ENCODE data around the gene BIRC7.

The BIRC7 gene

DNA sequence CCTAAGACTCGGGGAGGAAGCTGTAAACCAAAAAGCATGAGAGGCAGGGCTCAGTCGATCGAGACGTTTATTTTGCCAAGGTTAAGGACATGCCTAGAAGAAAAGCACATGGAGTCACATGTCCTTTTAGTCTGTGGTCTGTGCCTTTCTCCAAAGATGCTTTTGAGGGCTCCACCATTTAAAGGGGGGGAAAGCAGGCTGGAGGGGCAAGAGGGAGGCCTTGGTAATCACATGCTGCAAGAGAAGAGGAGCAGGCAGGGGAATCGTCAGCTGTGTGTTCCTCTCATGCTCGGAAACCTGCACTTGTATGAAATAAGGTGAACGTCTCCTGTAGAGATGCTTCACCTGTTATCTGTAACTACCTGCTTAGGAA is 10.6 kb upstream of the BIRC7 start:
- no peak for DNase-seq (ENCODE audit: low read depth)

DNA sequence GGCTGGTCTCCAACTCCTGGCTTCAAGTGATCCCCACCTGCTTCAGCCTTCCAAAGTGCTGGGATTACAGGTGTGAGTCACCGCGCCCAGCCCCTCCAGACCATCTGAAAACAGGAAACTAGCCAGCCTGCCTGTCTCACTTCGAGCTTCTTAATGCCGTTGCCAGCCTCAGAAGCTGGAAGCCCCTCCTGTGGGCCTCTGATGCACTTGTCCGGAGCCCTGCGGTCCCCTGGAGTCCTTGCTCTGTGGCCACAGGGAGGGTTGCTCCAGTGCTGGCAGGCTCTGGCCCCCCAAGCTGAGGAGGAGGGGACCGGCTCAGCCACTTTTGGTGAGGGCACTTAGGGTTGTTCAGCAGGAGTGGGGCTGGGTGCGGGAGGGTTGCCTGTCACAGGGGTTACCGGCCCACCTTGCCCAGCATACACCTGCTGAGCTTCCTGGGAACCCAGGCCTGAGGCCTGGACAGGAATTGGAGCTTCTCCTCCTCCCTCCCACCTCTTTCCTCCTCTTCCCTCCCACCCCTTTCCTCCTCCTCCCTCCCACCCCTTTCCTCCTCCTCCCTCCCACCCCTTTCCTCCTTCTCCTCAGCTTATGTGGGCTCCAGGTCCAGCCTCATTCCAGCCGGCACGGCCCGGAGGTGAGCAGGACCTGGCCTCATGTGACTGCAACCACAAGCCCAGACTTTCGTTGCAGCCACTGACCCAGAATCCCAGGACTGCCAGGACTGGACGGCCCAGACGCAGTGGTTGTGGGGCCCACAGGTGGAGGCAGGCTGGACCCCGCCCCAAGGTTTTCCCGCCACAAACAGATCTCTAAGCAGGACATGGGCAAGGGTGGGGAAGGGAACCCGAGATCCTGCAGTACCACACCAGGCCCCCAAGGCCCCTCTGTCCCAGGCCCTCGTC is 9.4 kb upstream of the BIRC7 start:
- DNase-seq (ENCODE audit: low read depth): no peak

DNA sequence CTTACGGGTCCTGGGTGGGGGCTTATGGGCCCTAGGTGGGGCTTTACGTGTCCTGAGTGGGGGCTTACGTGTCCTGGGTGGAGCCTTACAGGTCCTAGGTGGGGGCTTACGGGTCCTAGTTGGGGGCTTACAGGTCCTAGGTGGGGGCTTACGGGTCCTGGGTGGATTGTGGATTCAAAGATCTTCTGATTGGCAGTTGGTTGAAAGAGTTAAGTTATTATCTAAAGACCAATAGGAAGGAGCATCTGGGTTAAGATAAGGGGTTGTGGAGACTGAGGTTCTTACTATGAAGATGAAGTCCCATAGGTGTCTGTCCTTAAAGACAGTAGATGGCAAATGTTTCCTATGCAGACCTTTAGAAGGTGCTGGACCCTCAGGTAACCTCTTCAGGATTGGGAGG is 8.4 kb upstream of the BIRC7 start:
- DNase-seq (ENCODE audit: low read depth): no peak

DNA sequence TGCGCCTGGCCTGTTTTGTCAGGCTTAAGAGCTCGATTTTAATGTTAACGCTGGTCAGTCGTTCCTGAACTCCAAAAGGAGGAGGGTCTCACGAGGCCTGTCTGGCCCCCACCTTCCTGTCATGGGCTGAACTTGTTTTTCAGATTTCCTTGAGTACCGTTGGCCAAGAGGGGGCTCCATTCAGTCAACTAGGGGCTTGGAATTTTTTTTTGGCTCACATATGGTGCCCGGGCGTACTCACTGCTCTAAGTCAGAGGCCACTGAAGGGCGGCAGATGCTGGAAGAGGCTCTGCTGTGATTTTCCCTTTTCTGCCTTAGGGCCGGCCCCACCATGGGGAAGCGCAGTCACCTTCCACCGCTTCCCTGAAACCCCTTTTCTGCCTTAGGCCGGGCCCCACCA is 6.9 kb upstream of the BIRC7 start:
- no peak for DNase-seq (ENCODE audit: low read depth)

DNA sequence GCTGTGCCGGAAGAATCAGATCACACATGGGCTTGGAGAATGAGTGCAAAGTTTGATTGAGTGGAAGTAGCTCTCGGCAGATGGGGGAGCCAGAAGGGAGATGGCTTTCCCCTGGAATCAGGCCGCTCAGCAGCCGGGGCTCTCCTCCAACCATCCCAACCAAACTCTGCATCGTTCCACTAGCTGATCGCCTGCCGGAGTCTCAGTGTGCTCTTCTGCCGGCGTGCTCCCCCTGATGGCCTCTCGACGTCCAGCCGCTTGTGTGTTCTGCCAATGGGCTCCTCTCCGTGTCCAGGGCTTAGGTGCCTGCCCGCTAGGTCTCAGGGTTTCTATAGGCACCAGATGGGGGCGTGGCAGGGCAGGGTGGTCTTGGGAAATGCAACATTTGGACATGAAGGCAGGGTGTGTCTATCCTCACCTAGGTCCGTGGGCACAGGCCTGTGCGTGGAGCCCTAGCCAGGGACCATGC is 4.9 kb upstream of the BIRC7 start:
- DNase-seq (ENCODE audit: low read depth): peak; percentile 33

DNA sequence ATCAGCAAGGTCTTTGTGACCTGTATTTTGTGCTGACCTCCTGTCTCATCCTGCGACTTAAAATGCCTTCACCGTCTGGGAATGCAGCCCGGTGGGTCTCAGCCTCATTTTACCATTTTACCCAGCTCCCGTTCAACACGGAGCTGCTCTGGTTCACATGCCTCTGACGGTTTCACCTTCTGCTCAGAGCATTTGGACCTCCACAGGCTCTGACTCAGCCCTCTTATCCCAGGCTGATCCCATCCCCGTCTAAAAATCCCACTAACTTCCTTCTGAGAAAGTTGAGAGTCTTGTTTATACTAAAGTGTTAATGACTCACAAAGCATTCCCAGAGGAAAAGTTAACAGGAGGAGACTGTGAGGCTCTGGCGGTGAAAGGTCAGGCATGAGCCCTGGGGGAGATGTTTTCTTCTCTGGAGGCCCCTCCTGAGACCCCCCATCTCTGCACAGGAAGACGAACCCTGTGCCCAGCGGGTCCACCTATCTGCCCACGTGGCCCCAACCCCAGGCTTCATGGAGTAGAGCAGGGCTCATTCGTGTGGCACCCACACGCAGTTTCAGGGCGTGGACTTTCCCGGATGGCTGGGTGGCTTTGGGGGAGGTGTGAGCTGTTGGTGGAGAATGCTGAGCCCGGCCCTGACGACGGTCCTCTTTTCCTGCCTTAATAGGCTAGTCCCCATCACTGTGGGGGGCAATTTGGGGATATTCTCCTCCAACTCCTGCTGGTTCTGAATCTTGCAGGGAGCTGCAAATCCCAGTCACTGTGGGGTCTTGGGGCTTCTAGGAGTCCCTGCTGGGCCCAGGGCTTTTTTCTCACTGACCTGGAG is 3.3 kb upstream of the BIRC7 start:
- DNase-seq (ENCODE audit: low read depth): peak; percentile 76

DNA sequence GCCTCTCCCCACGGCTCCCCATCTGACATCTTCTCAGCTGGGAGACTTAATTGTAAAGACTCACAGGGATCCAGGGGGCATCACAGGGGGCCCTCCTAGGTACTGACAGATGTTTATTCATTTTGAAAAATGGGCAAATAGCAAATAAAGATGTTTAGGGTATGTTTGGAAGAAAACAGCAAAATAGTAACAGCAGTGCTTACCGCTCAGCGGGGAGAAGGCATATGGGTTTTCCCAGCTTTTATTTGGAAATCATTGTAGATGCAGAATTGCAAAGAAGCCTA is 2.7 kb upstream of the BIRC7 start:
- no peak for DNase-seq (ENCODE audit: low read depth)

DNA sequence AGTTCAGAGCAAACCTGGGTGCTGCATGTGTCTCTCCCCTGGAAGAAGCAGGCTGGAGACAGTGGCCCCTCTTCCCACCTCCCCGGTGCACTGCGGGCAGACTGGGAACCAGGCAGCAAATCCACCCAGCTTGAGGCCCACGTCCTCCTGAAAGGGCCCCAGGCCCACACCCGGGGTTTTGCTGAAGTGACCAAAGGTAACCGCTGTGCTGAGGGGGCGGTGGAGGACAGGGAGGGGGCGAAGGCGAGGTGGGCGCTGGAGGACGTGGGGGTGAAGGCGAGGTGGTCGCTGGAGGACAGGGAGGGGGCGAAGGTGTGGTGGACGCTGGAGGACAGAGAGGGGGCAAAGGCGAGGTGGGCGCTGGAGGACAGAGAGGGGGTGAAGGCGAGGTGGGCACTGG is 1.8 kb upstream of the BIRC7 start:
- no peak for DNase-seq (ENCODE audit: low read depth)

DNA sequence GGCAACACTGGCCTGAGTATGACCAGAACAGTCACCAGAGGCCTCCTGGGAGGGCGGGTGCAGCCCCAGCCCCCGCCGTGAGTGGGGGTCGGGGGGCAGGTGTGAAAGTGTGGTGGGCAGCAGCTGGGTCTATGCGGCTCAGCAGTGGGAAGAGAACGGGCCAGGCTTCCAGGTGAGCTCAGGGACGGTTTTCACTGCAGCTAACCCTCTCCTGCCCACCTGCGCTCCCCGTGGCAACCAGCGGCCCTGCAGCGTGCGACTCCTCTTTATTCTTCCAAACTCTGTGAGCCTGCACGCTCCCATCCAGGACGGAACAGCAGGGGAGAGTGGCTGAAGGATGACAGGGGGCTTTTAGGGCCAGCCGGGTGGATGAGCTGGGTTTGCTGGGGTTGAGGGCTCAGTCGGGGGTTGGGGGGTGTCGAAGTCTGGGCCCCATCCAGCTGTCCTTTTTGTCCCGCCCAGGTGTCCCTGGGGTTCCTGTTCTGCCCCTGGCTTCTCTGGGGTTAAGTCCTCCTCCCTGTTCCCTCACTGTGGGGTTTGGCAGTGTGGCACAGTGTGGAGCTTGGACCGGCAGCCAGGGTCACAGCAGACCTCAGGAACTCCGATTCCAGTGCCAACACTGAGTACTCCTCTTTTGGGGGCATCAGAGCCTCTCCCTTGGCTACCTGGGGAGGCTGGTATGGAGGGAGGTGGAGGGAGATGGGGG is 859 bp upstream of the BIRC7 start:
- no peak for DNase-seq (ENCODE audit: low read depth)

DNA sequence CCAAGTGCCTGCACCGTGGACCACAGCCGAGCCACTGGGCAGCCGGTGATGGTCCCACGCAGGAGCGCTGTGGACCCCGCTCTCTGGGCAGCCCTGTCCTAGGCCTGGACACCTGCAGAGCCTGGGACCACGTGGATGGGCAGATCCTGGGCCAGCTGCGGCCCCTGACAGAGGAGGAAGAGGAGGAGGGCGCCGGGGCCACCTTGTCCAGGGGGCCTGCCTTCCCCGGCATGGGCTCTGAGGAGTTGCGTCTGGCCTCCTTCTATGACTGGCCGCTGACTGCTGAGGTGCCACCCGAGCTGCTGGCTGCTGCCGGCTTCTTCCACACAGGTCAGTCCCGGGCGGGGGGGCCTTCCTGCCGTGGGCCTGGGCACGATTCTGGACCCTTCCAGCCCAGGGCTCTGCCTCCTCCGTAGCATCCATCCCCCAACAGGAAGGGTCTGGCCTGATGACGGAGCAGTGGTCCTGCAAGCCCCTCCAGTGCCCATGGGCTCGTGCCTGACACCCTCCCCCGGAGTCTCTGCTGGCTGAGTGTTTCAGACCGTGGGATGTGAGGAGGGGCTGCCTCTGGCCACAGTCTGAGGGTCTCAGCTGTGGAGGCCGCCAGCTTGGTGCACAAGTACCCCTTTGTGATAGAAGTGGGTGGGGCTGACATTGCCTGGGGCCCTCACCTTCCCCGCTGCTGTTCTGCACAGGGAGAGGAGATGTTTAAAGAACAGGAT is 572 bp downstream of the BIRC7 start:
- no peak for DNase-seq (ENCODE audit: low read depth)

DNA sequence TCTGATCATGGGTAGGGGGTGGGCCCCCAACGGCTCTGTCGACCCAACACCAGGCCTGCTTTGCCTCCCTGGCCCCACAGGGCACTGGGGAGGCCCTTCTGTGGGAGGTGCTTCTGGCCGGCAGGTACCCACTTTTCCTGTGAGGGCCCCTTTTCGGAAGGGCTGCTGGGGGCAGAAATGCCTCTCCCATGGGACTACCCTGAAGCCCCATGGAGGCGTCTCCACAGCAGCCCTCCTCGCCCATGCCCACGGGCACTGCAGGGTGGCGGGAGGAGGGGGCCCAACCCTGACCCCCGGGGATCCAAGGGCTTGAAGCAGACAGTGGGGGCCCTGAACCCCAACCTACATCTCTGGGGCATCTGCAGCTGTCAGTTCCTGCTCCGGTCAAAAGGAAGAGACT is 2.3 kb downstream of the BIRC7 start:
- DNase-seq (ENCODE audit: low read depth): no peak

DNA sequence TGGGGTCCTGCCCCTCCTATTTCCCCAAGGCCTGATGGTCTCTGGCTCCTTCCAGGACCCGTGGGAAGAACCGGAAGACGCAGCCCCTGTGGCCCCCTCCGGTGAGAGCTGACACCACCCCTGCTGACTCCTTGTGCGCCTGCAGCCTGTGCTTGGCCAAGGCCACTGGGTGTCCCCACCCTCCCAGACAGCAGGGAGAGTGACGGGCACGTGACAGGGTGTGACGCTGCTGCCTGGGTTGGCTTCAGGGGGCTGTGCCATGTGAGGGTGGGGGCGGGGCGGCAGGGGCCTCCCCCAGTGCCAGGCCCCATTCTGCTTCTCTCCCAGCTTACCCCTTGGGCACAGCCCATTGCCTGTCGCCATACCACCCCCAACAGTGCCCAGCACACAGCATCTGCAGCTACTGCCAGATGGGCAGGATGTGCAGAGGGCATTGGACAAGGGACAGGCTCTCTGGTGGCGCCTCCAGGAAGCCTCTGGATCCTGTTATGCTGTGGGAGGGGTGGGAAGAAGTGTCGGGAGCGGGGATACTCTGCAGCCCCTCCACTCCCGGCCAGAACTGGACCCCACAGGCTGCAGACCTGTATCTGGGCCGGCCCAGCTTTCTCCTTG is 2.9 kb downstream of the BIRC7 start:
- DNase-seq (ENCODE audit: low read depth): no peak

DNA sequence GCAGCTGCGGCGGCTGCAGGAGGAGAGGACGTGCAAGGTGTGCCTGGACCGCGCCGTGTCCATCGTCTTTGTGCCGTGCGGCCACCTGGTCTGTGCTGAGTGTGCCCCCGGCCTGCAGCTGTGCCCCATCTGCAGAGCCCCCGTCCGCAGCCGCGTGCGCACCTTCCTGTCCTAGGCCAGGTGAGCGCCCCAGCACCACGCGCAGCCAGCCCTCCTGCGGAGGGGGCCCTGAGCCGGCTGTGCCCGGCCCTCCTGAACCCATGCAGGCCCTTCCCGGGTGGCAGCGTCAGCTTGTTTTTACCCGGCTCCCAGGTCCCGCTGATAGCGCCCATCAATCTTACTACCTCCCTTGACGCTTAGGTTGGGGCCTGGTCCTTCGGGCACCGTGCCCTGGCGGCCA is 3.7 kb downstream of the BIRC7 start:
- DNase-seq (ENCODE audit: low read depth): no peak

DNA sequence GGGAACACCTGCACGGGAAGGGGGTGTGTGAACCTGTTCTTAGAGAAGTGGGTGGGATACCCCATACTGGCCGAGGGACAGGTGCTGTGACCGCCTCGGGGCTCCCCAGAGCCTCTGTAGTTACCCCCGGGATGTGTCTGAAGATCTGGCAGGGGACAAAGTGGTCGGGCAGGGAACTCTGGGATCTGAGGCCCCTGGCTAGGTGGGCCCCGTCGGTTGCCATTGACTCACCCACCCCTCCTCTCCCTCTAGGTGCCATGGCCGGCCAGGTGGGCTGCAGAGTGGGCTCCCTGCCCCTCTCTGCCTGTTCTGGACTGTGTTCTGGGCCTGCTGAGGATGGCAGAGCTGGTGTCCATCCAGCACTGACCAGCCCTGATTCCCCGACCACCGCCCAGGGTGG is 4.3 kb downstream of the BIRC7 start:
- no peak for DNase-seq (ENCODE audit: low read depth)

DNA sequence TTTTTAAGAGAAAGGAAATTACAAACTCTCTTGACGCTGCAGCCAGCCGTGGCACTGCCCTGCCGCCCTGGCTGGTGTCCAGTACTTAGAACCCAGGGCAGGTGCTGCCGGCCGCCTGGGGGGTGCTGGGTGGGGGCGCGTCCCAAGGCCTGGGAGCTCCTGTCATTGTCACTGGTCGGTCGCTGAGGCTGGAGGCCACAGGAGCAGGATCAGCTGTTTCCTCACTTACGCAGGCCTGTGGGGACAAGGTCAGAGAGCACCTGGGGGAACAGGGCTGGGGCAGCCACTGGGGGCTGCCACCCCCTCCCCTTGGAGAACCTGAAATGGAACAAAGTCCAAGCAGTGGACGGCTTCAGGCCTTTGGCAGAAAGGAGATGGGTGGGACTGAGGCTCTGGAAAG is 5.6 kb downstream of the BIRC7 start:
- DNase-seq (ENCODE audit: low read depth): no peak

DNA sequence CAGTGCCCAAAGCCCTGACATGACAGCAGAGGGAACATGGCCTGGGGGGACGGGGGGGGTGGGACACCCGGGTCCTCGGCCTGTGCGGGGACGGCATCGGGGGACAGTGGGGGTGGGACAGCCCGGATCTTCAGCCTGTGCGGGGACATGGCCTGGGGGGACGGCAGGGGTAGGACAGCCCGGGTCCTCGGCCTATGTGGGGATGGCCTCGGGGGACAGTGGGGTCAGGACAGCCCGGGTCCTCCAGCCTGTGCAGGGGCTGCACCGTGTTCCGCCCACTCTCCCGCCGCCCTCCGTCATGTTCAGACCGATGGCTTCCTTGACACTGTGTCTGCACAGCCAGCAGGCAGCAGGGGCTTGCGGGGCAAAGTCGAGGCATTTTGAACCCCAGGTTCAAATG is 7.0 kb downstream of the BIRC7 start:
- DNase-seq (ENCODE audit: low read depth): no peak

DNA sequence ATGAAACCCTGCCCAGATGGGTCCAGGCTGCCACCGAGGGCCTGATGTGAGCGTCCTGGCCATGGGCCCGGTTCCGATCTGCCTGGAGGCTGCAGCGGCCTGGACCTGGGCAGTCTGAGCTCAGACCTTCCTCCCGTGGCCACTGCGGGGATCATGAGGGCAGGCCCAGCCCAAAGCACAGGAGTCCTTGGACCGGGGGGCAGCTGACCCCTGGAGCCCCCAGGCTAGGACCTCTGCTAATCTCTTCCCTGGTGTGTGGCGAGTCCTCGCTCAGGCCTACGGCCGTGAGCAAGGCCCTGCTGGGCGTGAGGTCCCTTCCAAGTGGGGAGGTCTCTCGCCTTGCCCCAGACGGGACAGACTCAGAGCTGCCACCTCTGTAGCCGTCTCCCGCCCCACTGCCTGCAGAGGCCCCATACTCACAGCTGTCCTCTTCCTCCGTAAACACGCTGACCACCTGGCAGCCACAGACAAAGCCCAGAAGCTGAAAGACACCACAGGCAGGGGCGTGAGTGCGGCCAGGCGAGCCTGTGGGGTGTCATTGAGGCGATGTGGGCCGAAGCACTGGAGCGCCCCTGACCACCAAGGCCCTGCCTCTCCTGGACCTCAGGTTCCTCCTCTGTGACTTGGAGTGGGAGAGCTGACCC is 8.0 kb downstream of the BIRC7 start:
- DNase-seq (ENCODE audit: low read depth): no peak

DNA sequence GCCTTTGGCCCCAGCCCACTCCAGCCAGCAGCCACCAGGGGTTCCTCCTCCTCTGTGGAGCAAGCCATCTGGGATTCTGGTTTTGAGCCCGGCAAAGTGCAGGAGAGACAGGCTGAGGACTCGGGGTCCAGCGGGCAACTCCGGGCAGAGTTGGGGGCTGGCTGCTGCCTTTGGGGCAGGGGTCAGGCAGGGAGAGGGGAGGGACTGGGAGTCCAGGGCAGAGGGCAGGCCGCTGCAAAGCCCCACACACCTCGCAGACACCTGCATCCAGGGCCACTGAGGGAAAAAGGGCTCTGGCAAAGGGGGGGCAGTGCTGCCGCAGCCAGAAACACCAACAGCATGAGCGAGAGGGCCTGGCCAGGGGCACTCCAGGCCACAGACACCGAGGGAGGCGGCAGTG is 8.8 kb downstream of the BIRC7 start:
- no peak for DNase-seq (ENCODE audit: low read depth)

DNA sequence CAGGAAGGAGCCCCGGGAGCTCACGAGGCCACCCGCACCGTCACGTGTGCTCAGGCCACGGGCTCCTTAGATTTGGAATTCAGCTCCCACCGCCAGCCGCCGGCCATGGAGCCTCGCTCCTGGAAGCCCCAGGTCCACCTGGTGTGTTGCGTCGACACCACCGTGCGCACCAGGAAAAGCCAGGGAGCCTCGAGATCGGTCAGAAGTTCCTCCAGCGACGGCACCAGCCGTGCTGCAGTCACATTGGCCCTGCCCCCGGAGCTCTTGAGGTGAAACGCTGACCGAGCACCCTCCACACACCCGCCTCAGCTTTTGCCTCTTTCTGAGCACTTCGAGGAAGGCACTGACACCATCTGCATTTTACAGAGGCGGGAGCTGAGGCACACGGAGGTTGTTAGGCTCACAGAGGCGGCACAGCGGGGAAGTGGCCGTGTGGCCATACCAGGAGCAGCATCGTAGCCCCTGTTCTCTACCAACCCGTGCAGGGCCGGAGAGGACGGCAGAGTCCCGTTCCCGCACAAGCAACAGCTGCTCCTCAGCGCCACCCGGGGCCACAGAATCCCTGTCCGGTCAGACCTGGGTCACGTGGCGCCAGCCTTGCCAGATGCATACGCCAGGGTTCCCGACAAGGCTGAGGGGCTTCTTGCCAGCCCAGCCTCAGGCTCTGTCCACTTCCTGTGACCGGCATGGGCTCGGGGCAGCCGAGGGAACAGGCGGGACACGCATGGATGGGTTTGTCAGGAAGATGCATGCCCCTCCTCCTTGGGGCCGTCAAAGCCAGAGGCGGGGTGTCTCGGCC is 11.0 kb downstream of the BIRC7 start:
- DNase-seq (ENCODE audit: low read depth): no peak

DNA sequence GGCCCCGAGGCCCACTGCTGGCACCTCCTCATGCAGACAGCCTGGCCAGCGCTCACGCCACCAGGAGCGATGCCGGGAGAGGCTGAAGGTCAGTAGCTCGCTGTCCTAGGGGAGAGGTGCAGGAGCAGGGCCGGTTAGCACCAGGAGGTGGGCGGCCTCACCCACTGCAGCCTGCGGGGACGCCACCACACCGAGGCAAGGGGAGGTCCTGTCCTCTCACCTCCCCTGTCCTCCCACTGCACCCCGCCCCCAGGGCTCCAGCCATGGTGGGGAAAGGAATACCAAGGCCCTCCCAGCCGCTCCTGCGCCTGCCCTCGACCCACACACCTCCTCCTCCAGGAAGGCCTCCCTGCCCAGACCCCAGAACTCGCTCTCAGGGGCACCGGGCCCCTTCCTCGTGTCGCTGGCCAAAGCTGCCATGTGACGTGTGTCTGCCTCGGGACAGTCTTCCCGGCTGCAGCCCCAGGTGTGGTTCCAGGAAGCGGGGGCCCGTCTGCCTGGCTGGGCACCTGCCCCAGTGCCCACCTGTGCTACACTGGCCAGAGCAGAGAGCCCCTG is 12.0 kb downstream of the BIRC7 start:
- no peak for DNase-seq (ENCODE audit: low read depth)

All from GM04504 (cell line).